Effector memory CD8-positive, alpha-beta T cell (primary cell): ENCODE data around the gene BMERB1.
"Not testable (repeated sequence)": the region's sequence is repeated elsewhere in the genome, so short reads cannot be mapped to it uniquely, and the experiment has no call there.

Experiments
- ATAC-seq: fragments of 150-1000 bp; cut with Tn5 transposase; replicated peaks from 2 replicates; pipeline ENCODE4 v1.10.0; 2021; ENCODE audit warnings: mild to moderate bottlenecking, moderate library complexity
- DNase-seq, 3 experiments: peaks; one replicate each; pipeline ENCODE4 v3.0.0; 2021
- H3K27ac Mint-ChIP-seq, 2 donors: one replicate each; pipeline ENCODE4 v1.8.0; 2022; ENCODE audit warnings: mild to moderate bottlenecking in 2 of 2, mixed read lengths in 2 of 2, moderate library complexity in 2 of 2
- H3K27me3 Mint-ChIP-seq, 2 donors: one replicate each; pipeline ENCODE4 v1.8.0; 2022; ENCODE audit warnings: mixed read lengths in 2 of 2
- H3K36me3 Mint-ChIP-seq: one replicate; pipeline ENCODE4 v1.8.0; 2022; ENCODE audit warnings: mild to moderate bottlenecking, moderate library complexity, mixed read lengths; ENCODE audit not compliant: insufficient read depth
- H3K4me1 Mint-ChIP-seq, 2 donors: one replicate each; pipeline ENCODE4 v1.8.0; 2022; ENCODE audit warnings: low read depth in 2 of 2, mixed read lengths in 2 of 2
- H3K4me3 Mint-ChIP-seq, 2 donors: one replicate each; pipeline ENCODE4 v1.8.0; 2022; ENCODE audit warnings: mild to moderate bottlenecking in 2 of 2, mixed read lengths in 2 of 2, moderate library complexity in 2 of 2
- H3K9me3 Mint-ChIP-seq, 2 donors: one replicate each; pipeline ENCODE4 v1.8.0; 2022; ENCODE audit warnings: mixed read lengths in 2 of 2

Gene BMERB1

DNA sequence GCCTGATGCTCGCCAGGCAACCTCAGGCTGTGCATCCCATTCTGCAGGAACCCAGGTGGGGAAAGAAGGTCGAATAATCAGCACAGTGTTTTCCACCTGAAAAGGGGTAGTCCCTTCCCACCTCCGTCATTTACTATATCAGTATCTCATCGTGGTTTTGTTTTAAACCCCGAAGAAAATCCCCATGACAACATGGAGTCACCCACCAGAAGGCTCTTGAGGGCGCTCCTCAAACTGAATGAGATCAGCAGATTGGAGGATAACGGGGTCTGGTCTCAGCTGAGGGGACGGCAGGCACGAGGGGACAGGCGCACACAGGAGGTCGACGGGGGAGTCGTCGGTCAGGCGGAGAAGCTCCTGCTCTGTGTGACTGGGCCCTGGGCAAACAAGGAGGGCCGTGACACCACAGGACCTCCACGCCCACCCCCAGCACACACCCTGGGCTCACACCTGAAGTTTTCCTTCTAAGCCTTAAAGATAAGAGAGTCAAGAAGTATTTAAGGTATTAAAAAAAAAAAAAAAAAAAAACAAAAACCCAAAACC lies 164.3 kb downstream of the BMERB1 start:
- no peak for ATAC-seq

DNA sequence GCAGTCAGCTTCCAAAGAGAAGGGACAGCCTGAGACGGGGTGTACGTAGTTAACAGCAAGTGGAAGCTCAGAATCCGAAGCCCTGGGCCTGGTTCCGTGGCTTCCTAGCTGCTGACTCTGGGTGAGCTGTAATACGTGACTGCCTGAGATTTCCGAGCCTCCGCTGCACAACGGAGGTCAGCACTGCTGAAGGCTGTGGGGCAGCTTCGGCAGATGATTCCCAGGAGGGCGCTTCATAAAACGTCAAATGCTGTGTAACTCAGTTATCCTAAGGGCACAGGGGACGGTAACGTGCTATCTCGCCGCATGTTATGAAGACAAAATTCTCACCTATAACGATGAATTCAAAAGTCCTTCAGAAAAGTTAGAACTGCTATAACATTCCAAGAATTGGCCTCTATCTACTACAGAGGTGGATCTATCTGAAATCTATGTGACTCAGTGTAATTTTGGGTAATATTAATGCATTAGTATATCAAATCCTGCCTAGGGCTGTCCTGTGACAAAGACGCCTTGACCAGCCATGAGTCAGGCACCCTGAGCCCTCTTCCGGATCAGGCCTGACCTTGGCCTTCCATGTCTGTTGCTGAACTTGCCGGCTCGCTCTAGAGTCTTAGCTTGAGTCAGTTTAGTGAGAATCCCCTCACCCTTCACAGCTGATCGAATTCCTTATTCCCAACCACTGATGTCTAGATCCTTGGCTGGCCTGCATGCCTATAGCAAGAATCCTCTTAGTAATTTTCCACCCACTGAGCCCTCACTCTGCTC lies 165.1 kb downstream of the BMERB1 start:
- Mint-ChIP-seq H3K4me1 (peaks cover 7 to 19% of the 10 kb centered on the region in 2 donors), H3K4me3 (no peak overlapping the region), H3K27me3 (no peaks in the 10 kb centered on the region), H3K9me3 (no peaks in the 10 kb centered on the region), H3K36me3 (peaks cover 86% of the 10 kb centered on the region), H3K27ac (peak overlapping the region; percentile 44 to 72)
- DNase-seq (no peak), ATAC-seq (no peak)

More for the DNA sequence above, 164.3 kb downstream of the BMERB1 start:
- no peak for DNase-seq
- Mint-ChIP-seq H3K27me3 (no peaks in the 10 kb centered on the region), H3K36me3 (peaks cover 79% of the 10 kb centered on the region), H3K9me3 (no peaks in the 10 kb centered on the region), H3K4me3 (no peak overlapping the region), H3K27ac (peak overlapping the region in 1 of 2 donors; percentile 70), H3K4me1 (peaks cover 7 to 20% of the 10 kb centered on the region in 2 donors)

DNA sequence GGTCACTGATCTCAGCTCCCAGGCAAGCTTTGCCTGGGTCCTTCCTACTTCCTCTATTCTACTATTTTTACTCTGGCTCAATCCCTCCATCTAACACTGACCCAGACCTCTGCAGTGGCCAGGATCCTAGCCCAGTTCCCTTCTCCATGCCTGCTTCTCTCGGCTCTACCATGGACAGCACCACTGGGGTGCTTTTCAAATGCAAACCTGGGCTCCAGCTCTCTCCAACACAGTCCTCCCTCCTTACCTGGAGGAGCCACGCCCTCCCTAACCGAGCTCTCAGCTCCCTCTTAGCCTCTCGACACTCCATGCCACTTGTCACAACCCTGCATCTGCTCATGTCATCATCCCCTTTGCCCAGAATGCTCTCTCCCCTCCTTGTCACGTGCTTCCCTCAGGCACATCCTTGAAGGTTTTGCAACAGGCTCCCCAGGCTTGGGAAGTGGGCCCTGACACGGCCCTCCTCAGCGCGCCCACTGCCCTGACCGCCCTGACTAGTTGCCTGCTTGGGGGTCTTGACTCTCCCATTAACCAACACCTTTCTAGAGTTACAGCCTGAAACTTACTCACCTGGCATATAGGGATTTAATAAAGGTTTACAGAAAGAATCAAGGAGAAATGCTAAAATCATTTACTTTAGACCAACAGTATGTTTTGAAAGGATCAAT lies 167.0 kb downstream of the BMERB1 start:
- Mint-ChIP-seq H3K9me3 (no peaks in the 10 kb centered on the region), H3K4me1 (peaks cover 6 to 14% of the 10 kb centered on the region in 2 donors), H3K27ac (peak overlapping the region; percentile 72 to 80), H3K36me3 (peaks cover 84% of the 10 kb centered on the region), H3K4me3 (no peak overlapping the region), H3K27me3 (no peaks in the 10 kb centered on the region)
- no peak for DNase-seq
- no peak for ATAC-seq

DNA sequence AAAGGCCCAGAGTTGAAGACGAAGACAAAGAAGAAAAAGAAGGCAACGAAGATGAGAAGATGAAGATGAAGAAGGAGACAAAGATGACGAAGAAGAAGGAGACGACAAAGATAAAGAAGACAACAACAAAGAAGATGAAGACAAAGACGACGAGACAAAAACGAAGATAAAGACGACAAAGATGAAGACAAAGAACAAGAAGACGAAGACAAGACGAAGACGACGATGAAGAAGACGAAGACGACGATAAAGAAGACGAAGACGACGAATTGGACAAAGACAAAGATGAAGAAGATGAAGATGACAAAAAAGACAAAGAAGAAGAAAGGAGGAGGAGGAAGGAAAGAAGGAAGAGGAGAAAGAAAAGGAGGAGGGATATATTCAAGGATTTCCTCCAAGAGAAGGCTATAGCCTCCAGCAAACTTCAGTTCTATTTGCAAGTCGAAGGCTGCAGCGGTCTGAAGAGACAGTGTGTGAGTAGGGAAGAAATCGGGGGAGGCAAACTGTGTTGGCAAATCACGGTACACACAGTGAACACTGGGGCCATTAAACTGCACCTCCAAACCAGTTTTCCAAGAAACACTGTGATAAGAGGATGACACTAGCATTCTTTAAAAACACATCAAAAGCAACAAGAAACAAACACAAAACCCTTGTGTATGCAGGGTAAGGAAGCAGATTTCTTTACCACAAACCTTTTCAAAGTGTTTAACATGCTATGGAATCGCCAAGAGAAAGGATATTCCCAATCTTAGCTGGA lies 168.1 kb downstream of the BMERB1 start:
- peaks cover 85% of the 10 kb centered on the region for H3K36me3 Mint-ChIP-seq
- H3K4me3 Mint-ChIP-seq = no peak overlapping the region
- H3K9me3 Mint-ChIP-seq = no peaks in the 10 kb centered on the region
- peaks cover 8 to 21% of the 10 kb centered on the region in 2 donors for H3K4me1 Mint-ChIP-seq
- no peaks in the 10 kb centered on the region for H3K27me3 Mint-ChIP-seq
- H3K27ac Mint-ChIP-seq = peak overlapping the region in 1 of 2 donors; percentile 20
- DNase-seq = no peak
- no peak for ATAC-seq

DNA sequence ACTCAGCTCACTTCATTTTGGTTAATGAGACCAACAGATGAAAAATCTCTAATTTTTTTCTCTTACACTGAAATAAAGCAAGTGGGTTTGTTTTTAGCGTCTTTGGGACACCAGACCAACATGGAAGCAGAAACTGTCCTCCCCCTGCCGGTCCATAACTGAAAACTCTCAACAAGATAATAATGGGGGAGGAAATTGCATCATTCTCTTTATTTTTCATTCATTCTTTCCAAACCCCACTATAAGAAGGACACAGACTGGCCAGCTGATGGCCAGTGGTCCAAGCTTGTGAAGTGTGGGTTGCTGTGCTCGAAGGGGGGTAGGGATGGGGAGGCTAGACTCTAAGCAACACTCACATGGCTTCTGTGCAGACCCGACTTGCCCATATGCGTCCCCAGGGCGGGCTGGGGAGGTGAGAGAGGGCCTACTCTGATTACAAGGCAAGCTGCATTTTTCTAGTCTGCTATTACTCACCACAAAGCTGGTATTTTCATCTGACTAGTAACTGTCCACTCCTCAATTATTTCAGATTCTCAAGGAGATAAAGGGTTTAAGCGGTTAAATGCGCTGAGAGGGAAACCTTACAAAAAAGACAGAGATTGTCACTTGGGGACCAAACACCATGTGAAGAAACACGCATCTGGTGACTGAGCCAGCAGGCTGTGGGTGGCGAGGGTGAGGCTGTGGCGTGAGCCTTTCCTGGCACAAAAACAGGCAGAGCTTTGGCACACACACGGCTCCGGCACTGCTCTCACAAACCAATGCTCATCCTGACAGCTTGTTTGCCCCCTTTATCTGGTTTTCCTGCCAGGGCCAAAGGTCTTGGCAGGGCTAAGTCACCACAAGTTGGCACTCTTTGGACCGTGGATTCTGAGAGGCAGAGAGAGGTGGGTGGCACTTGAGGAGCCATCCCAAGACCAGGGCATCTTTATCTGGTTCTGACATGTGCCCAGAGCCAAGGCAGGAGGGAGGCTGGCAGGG lies 170.4 kb downstream of the BMERB1 start:
- Mint-ChIP-seq H3K9me3 (no peaks in the 10 kb centered on the region), H3K36me3 (peaks cover 87% of the 10 kb centered on the region), H3K4me1 (peaks cover 8 to 21% of the 10 kb centered on the region in 2 donors), H3K27ac (peak overlapping the region in 1 of 2 donors; percentile 63), H3K4me3 (no peak overlapping the region), H3K27me3 (no peaks in the 10 kb centered on the region)
- no peak for ATAC-seq
- DNase-seq = no peak

DNA sequence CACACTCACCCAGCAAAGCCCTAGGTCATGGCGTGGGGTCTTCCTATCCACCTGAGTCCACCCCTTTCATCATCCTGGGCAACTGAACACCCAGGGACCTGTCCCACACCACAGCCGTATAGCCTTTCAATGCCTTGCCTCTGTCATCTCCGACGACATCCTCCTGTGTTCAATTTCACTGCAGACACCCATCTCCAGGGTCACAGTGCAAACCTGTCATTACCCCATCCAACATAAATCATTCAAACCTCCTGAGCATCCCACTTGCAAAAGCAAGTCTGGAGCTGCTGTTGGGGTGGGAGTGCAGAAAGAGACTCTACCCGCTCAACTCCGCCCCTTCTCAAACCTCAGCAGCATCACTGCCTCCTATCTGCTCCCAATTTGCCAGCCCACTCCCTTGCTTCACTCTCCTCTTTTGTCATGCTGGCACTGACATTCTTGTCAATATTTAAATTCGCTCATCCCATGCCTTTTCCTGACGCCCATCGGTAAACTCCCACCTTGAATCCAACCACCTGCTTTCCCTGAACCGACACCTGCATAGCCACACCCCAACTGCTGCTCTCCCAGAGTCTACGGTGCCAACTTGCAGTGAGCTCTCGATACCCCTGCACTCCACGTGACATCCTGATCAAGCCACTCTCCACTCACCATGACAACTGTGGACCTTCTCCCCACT lies 171.6 kb downstream of the BMERB1 start:
- Mint-ChIP-seq H3K27ac (peak overlapping the region; percentile 49 to 79), H3K27me3 (no peaks in the 10 kb centered on the region), H3K4me3 (no peak overlapping the region), H3K36me3 (peaks cover 87% of the 10 kb centered on the region), H3K9me3 (no peaks in the 10 kb centered on the region), H3K4me1 (peaks cover 8 to 21% of the 10 kb centered on the region in 2 donors)
- no peak for ATAC-seq
- no peak for DNase-seq

DNA sequence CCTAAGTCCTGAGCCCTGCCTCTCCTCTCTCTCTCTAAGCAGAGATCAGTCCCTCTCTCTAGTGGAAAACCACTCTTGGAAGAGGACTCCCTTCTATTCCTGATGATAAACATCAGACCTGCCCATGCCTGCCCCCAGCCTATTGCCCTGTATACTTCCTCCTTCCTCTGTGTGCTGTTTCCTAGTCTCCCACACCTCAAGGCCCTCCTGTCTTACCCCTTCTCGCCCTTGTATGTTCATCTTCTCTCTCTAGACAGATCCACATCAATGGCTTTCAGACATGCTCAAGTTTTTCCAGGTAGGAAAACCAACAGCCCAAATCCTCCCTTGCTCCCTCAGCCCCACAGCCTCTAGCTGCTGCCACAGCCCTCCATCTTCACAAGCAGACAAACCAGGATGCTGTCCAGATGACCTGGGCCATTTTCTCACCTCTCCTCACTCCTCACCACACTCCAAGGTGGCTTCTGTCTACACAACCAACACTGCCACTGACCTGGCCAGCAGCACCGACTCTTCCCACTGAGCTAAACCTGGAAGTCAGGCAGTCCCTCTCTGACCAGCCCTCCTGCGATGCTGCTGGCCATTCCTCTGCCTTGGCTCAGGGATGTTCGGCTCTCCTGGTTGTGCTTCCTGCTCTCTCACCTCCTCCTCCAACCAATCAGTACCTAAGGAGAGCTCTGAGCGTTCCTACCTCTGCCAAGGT lies 172.3 kb downstream of the BMERB1 start:
- no peak for DNase-seq
- no peak for ATAC-seq
- Mint-ChIP-seq H3K27me3 (no peaks in the 10 kb centered on the region), H3K4me3 (no peak overlapping the region), H3K9me3 (no peaks in the 10 kb centered on the region), H3K4me1 (peaks cover 6 to 21% of the 10 kb centered on the region in 2 donors), H3K36me3 (peaks cover 87% of the 10 kb centered on the region), H3K27ac (peak overlapping the region; percentile 49 to 79)

DNA sequence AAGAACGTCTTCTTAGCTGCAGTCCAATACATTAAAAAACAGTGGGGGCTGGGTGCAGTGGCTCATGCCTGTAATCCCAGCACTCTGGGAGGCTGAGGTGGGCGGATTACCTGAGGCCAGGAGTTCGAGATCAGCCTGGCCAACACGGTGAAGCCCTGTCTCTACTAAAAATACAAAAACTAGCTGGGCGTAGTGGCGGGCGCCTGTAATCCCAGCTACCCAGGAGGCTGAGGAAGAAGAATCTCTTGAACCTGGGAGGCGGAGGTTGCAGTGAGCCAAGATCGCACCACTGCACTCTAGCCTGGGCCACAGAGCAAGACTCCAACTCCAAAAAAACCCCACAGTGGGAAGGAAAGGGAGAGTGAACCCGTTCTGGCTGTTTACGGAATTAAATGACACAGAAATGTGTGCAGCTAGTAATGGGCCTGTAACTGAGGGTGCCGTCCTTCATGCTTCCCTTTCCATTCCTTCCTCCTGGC lies 172.9 kb downstream of the BMERB1 start:
- Mint-ChIP-seq H3K36me3 (peaks cover 87% of the 10 kb centered on the region), H3K27ac (peak overlapping the region; percentile 49 to 79), H3K4me1 (peaks cover 6 to 18% of the 10 kb centered on the region in 2 donors)
- not testable (repeated sequence) for H3K27me3 Mint-ChIP-seq, DNase-seq, ATAC-seq, H3K9me3 Mint-ChIP-seq, H3K4me3 Mint-ChIP-seq

DNA sequence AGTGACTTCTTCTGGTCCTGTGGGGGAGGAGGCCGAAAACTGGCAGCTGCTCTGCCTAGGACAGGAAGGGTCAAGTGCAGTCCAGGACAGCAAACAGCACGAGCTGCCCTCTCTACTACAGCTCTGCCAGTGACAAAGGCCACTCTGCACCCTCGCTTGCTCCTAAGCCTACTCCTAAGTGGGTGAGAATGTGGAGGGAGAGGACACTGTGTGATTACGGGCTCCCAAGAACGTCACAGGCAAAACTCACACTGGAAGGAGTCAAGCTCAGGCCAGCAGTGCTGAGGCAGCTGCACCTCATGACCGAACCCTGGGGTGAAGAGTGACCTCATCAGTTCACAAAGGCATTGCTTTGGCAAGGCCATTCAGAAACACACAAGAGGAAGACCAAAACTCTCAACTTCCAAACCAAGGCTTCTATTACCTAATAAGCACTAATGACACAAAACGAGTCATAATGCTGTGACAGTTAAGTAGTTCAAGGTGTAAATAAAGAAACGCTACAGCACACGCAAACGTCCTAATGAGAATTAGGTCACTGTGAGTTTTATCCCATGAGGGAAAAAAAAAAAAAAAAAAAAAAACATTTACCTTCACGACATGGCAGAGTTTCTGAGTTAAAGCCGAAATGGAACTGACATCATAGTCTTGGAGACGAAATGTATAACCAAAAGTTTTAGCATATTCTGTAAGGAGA lies 173.5 kb downstream of the BMERB1 start:
- peak overlapping the region in 1 of 2 donors; percentile 49 for H3K27ac Mint-ChIP-seq
- DNase-seq (no peak), ATAC-seq (no peak)
- H3K4me1 Mint-ChIP-seq = peaks cover 6 to 15% of the 10 kb centered on the region in 2 donors
- H3K36me3 Mint-ChIP-seq = peaks cover 87% of the 10 kb centered on the region
- H3K27me3 Mint-ChIP-seq = no peaks in the 10 kb centered on the region
- no peak overlapping the region for H3K4me3 Mint-ChIP-seq
- no peaks in the 10 kb centered on the region for H3K9me3 Mint-ChIP-seq

DNA sequence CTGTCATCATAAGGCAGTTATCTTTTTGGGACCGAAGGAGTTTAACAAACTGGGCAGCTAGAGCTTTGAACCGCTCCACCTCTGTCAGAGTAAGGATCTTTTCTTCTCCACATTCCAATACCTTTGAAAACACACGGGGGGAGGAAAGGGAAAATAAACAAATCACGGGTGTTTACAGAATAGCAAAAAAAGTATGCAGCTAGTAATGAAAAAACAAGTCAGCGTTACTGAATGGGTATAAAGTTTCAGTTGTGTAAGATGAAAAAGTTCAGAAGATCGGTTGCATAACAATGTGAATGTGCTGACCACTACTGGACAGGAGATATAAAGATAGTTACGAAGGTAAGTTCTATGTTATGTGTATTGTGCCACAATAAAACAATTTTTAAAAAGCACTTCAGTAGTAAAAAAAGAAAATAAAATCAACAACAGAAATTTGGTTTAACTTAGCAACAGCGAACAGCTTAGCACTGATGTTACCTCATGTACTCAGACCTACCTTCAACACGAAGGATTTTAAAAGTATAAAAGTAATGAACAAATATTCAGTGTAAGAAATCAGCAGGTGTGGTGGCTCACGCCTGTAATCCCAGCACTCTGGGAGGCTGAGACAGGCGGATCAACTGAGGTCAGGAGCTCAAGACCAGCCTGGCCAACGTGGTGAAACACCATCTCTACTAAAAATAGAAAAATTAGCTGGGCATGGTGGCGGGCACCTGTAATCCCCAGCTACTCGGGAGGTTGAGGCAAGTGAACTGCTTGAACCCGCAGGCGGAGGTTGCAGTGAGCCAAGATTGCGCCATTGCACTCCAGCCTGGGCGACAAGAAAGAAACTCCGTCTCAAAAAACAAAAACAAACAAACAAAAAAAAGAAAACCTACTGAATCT lies 174.3 kb downstream of the BMERB1 start:
- no peak for DNase-seq
- Mint-ChIP-seq H3K9me3 (no peaks in the 10 kb centered on the region), H3K27ac (no peak overlapping the region), H3K4me1 (peaks cover 6 to 15% of the 10 kb centered on the region in 2 donors), H3K4me3 (no peak overlapping the region), H3K27me3 (no peaks in the 10 kb centered on the region), H3K36me3 (peaks cover 87% of the 10 kb centered on the region)
- no peak for ATAC-seq
